Left lobe of liver (tissue), 1 donor: ENCODE data around the gene BTG3. TPM values are rescaled to one million over a fixed set of nuclear protein-coding genes. Genes with fewer than 3 reads are reported as not detected.

ENCODE experiments used
- total RNA-seq: library from RNA; stranded (reverse); gene quantifications from one replicate; pipeline ENCODE4 v1.2.1, GENCODE V29; 2021
- donor health status: DM: no; HTN: yes; CAD: no.

Gene BTG3
- total RNA-seq, 1 donor from 2014 or later = 1.3 TPM

Other genes with a start within 250 kb of the BTG3 start
- gene CXADR, start 99.9 kb downstream of the BTG3 start, total RNA-seq = 23.4 TPM
- 4.7 TPM for gene C21orf91, start 206.5 kb upstream of the BTG3 start, total RNA-seq